Kidney epithelial cell (primary cell): Measurements from ENCODE around the gene CLPTM1L. TPM values are rescaled to one million over a fixed set of nuclear protein-coding genes. Genes with fewer than 3 reads are reported as not detected.

Experiments
- DNase-seq: peaks from one replicate; pipeline ENCODE4 v3.0.0-alpha.2; 2010; ENCODE audit warnings: low read depth
- H3K27me3 ChIP-seq: 2 replicates; pipeline ENCODE4 v1.6.0; 2011; ENCODE audit warnings: low read length; ENCODE audit not compliant: control insufficient read depth, insufficient read depth
- H3K36me3 ChIP-seq: 2 replicates; pipeline ENCODE4 v1.5.1; 2011; ENCODE audit warnings: low read length; ENCODE audit not compliant: control insufficient read depth, insufficient read depth
- H3K4me3 ChIP-seq: 2 replicates; pipeline ENCODE4 v1.5.1; 2011; ENCODE audit warnings: low read depth, mild to moderate bottlenecking, control low read depth, low read length
- CTCF ChIP-seq: IDR thresholded peaks from 2 replicates; pipeline ENCODE4 v1.5.1; 2011; ENCODE audit warnings: mild to moderate bottlenecking, moderate library complexity, low read length, control low read depth, inconsistent platforms; ENCODE audit not compliant: insufficient read depth, poor library complexity, severe bottlenecking
- total RNA-seq: library from RNA; depleted of rRNA; stranded (reverse); fragments of >200 nt; gene quantifications from 2 replicates; pipeline ENCODE4 v1.2.3, GENCODE V29; 2015

The CLPTM1L gene
- total RNA-seq, 1 donor from 2014 or later: 159 TPM

DNA sequence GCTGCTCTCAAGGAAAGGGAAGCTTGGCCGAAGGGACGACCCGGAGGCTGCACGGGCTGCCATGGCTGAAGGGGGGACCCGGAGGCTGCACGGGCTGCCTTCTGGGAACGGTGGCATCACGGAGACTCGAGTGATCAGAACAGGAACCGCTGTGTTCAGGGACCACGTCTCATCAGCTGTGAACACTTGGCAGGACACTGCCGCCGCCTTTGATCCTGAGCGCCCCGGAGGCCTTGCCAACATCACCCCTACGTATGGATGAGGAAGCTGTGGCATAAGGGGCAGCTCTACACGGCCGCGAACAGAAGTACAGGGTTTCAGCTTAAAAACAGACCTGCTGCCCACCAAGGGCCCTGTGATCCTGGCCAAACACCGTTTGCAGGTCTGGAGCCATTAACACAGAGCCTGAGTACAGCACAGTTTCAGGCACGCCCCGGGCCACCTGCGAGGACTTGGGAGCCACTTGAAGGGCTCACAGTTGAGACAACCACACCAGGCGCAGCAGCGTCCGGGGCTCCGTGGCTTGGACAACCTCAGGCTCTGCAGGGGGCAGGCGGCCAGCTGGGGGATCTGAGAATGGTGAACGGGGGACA lies 26.1 kb downstream of the CLPTM1L start:
- Histone ChIP-seq H3K36me3 (peaks cover 5% of the 10 kb centered on the region), H3K4me3 (no peak overlapping the region), H3K27me3 (no peaks in the 10 kb centered on the region)
- DNase-seq: no peak
- TF ChIP-seq CTCF: no peak

- peaks cover 5% of the 10 kb centered on the region for H3K36me3 ChIP-seq
- H3K27me3 ChIP-seq: no peaks in the 10 kb centered on the region
- TF ChIP-seq CTCF: no peak
- H3K4me3 ChIP-seq: no peak overlapping the region
- DNase-seq: no peak
Measured at GRCh38 chr5:1317921-1318565, 26.9 kb downstream of the CLPTM1L start.

GRCh38 chr5:1316588-1317340 lies 28.1 kb downstream of the CLPTM1L start:
- Histone ChIP-seq H3K27me3 (no peaks in the 10 kb centered on the region), H3K36me3 (peaks cover 5% of the 10 kb centered on the region), H3K4me3 (no peak overlapping the region)
- TF ChIP-seq CTCF: no peak
- no peak for DNase-seq

- Histone ChIP-seq H3K4me3 (no peak overlapping the region), H3K27me3 (no peaks in the 10 kb centered on the region), H3K36me3 (peaks cover 5% of the 10 kb centered on the region)
- DNase-seq: no peak
- TF ChIP-seq CTCF: no peak
Measured at GRCh38 chr5:1315709-1316587, 29.0 kb downstream of the CLPTM1L start.

- no peak for TF ChIP-seq CTCF
- Histone ChIP-seq H3K36me3 (peaks cover 5% of the 10 kb centered on the region), H3K27me3 (no peaks in the 10 kb centered on the region), H3K4me3 (no peak overlapping the region)
- no peak for DNase-seq
Measured at GRCh38 chr5:1315018-1315708, 29.7 kb downstream of the CLPTM1L start.
